Right hindlimb (tissue), 1 donor: ENCODE measurements around the gene ZC3H7A.

Experiments
- DNase-seq: peaks from one replicate; pipeline ENCODE4 v3.0.0-alpha.2; 2018

ZC3H7A gene

GRCh38 chr16:11768849-11769248 is 28.2 kb downstream of the ZC3H7A start:
- no peak for DNase-seq

- DNase-seq, result no peak
Measured at GRCh38 chr16:11762431-11762830, 34.6 kb downstream of the ZC3H7A start.

- no peak for DNase-seq
Measured at GRCh38 chr16:11759997-11760396, 37.1 kb downstream of the ZC3H7A start.

- no peak for DNase-seq
Measured at GRCh38 chr16:11759163-11759834, 37.8 kb downstream of the ZC3H7A start.

GRCh38 chr16:11757671-11758545 is 39.1 kb downstream of the ZC3H7A start:
- no peak for DNase-seq

GRCh38 chr16:11756248-11756647 is 40.8 kb downstream of the ZC3H7A start:
- no peak for DNase-seq

DNA sequence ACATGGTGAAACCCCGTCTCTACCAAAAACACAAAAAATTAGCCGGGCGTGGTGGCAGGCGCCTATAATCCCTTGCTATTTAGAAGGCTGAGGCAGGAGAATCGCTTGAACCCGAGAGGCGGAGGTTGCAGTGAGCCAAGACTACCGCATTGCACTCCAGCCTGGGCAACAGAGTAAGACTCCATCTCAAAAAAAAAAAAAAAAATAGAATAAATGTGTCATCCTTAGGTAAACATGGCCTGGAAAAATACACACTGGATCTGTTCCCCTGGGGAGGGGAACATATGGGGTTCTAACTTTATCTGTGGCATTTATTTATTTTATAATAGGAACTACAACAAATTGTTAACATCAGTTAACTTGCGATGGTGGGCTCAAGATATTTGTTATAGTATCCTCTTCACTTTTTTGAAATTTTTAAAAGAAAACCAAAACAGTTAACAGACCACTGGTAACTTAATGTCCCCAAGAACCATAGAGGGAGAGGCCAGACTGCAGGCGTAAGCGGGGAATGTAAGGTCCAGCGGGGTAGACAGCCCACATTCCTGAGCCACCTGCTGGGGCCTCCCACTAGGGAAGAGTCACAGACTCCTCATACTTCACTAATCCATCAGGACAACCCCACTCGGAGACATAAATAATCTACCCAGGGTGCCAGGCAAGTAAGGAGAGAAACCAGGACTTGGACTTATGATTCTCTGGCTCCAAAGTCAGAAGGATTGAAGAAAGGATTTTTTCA is 41.9 kb downstream of the ZC3H7A start:
- DNase-seq, result no peak

DNA sequence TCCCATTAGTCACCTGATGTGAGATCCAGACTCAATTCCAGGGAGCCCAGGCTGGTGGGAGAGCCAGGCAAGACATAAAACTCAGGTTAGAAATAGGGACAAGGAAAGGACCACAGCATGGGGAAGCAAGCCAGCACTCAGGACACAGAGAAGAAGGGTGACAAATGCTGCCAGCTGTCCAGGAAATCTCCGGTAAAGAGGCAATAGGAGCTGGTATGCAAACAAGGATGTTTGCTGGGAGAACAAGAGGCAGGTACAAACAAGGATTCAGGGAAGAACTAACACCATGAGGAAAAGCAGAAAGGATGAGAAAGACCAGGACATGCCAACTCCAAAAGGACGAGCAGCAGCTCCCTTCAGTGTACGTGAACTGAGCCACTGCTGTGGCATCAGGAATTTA is 44.2 kb downstream of the ZC3H7A start:
- no peak for DNase-seq

DNA sequence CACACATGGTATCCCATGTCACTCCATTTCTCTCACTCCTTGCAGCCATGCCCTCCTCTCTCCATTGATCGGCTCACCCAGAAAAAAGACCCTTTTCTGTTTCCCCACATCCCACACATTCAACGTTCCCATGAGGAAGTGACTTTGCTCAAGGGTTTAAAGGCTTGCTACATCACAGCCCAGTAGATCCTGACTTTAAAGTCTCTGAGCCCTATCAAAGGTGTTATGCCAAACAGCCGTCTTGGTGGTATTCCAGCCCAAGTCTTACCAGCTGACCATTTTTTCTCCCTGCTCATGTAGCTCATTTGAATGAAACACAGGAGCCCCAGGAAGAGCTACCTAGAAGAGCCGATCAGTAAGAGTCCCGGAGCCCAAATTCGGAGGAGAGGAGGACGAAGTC is 47.0 kb downstream of the ZC3H7A start:
- no peak for DNase-seq

- DNase-seq, result no peak
Measured at GRCh38 chr16:11748404-11749254, 48.4 kb downstream of the ZC3H7A start.

DNA sequence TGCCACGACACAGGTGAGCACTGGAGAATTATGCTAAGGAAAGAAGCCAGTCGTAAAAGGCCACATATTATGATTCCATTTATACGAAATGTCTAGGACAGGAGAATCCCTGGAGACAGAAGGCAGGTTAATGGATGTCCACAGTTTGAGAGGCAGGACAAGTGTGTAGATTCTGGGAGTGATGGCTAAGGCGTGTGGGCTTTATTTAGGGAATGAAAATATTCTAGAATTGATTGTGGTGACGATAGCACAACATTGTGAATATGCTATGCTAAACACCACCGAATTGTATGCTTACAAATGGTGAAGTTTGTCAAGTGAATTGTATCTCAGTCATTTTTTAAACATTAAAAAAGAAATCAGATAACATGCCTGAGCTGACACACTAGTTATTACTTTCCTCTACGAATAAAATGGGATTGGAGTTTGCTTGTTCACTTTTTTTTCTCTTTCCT is 49.1 kb downstream of the ZC3H7A start:
- DNase-seq, result no peak

DNA sequence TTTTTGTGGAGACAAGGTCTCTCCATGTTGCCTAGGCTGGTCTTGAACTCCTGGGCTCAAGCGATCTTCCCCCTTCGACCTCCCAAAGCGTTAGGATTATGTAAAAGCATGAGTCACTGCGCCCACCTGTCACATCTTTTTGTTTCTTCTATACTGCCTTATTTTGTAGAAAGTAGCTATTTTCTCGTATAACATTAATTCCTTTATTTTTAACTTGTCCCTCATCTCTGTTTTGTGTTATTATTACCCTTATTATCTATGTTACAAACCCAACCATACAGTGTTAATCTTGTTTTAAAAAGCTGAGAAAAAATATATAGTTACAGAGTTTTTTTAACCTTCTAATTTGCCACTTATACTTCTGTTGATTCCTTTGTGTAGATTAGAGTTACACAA is 53.0 kb downstream of the ZC3H7A start:
- no peak for DNase-seq

DNA sequence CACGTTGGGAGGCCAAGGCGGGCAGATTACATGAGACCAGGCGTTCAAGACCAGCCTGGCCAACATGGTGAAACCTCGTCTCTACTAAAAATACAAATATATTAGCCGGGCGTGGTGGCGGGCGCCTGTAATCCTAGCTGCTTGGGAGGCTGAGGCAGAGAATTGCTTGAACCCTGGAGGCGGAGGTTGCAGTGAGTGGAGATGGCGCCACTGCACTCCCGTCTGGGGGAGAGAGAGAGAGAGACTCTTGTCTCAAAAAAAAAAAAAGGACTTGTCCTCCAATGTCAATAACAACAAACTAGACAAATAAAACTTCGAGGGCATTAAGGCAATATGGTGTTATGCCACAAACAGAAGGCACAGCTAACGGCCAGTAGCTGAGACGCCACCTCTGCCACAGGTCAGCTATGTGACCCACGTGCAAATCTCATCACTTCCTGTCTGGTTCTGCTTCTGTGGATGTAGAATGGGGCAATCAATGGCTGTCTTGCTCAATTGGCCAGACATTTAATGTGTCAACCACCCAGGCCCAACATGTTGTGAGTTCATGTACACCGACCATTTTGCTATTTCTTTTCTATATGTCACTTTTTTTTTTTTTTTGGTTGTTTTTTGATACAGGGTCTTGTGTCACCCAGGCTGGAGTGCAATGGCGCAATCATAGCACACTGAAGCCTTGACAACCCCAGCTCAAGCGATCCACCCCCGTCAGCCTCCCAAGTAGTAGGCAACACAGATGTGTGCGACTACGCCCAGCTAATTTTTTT is 53.6 kb downstream of the ZC3H7A start:
- DNase-seq, result peak; percentile 31

DNA sequence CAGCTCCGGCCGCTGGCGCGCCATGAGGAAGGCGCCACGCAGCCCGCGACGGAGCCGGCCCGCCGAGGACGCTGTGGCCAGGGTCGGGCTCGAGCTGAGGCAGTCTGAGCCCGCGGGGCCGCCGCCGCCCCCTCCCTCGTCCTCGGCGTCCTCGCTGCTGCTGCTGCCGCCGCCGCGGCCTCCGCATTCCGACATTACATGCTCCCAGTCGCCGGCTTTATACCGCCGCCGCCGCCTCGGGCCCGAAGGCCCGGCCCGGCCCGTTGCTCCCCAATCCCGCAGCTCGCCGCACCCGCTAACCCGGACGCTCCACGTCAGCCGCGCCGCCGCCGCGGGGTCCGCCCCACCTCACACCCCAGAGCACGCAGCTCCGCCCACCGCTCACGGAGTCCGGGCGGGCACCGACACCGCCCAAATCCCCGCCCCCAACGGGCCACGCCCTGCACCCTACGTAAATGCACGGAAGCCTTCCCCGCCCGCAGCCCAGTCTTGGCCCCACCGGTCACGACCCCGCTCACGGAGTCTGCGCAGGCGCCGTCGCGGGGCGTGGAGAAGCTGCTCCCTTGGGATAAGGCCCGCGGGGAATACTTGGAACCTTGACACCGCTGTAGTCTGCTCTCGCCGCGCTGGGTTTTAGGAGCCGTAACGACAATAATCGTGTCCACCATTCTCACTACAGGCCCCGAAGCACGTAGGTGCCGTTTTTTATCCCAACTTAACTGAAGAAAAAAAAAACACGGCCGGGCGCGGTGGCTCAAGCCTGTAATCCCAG is 54.3 kb downstream of the ZC3H7A start, which contains the start of gene TXNDC11:
TSS of gene TXNDC11 (minus strand) at position 322 of the 772 bp plus-strand sequence. CDS start at position 195, 127 bp downstream.
- peak; percentile 99 for DNase-seq

GRCh38 chr16:11742093-11742535 is 54.9 kb downstream of the ZC3H7A start:
- no peak for DNase-seq

- DNase-seq, result no peak
Measured at GRCh38 chr16:11740567-11740966, 56.5 kb downstream of the ZC3H7A start.

DNA sequence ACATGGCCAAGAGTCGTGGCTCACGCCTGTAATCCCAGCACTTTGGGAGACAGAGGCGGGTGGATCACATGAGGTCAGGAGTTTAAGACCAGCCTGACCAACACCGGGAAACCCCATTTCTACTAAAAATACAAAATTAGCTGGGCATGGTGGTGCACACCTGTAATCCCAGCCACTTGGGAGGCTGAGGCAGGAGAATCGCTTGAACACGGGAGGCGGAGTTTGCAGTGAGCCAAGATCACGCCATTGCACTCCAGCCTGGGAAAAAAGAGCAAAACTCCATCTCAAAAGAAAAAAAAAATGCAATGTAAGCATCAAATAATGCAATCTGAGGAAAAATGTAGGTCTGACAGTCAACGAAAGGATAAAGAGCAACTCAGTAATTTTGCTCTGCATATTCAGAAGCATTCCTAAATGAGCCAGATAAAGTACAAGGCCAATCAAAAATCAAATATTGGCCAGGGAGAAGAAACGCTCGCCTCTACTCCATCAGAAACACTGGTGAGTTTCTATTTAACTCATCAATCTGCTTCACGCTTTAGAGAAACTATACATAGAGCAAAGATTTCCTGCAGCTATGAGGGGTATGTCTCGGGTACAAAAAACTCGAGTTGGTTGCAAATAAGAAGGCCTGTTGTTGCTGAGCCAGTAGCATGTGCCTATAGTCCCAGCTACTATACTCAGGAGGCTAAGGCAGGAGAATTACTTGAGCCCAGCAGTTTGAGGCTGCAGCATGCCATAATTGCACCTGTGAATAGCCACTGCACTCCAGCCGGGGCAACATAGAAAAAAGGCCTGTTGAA is 58.1 kb downstream of the ZC3H7A start:
- no peak for DNase-seq

DNA sequence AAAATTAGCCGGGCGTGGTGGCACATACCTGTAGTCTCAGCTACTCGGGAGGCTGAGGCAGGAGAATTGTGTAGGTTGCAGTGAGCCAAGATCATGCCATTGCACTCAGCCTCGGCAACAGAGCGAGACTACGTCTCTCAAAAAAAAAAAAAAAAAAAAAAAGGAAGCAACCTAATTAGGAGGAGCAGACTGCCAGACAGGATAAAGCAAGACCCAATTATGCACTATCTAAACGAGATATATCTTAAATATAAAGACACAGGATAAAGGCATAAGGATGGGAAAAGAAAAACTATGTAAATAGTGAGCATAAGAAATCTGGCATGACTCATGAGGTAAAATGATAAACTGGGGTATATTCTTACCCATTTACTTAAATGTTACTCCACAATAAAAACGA is 59.3 kb downstream of the ZC3H7A start:
- no peak for DNase-seq

DNA sequence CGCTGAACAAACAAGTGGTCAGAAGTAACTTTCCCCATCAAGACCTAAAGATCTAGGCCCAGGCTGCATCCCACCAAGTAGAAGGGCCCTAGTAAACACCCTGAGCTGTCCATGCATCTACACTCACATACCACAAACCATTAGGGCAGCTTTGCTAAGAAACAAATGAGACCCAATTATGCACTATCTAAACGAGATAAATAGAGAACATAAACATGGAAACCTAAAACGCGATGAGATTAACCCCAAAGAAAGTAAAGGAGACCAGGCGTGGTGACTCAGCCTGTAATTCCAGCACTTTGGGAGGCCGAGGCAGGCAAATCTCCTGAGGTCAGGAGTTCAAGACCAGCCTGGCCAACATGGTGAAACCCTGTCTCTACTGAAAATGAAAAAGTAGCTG is 60.2 kb downstream of the ZC3H7A start:
- no peak for DNase-seq

- DNase-seq, result no peak
Measured at GRCh38 chr16:11735787-11736186, 61.3 kb downstream of the ZC3H7A start.
